ENCODE measurements around the gene TBC1D22A. TPM values are rescaled to one million over a fixed set of nuclear protein-coding genes. Genes with fewer than 3 reads are reported as not detected.

Gene TBC1D22A
- total RNA-seq, 1 experiment from 2014 or later, result 20.9 TPM

- RAD21 ChIA-PET (ENCODE audit: low non-redundant PET in 1 of 2, low total read pairs in 2 of 2, uncharacterized antibody in 2 of 2, unreplicated experiment in 2 of 2), result no interaction called here
- no peaks in the 10 kb centered on the region for H4K20me1 ChIP-seq (ENCODE audit: insufficient read depth)
- no peak overlapping the region for H2AFZ ChIP-seq (ENCODE audit: low read depth, low read length, poor library complexity, severe bottlenecking)
- no peaks in the 10 kb centered on the region for H3K79me2 ChIP-seq (ENCODE audit: insufficient read depth, low read length)
- no peaks in the 10 kb centered on the region for H3K4me1 ChIP-seq (ENCODE audit: control insufficient read depth in 1 of 2, insufficient read depth in 2 of 2, low read length in 2 of 2)
- H3K4me2 ChIP-seq (ENCODE audit: low read length), result no peak overlapping the region
- BruUV-seq (replicated peaks), result no TSS peak
- H3K27me3 ChIP-seq (ENCODE audit: insufficient read depth, low read length), result no peaks in the 10 kb centered on the region
- DNase-seq (ENCODE audit: low read depth, low spot score), result no peak
- TF ChIP-seq TCF7L2 (IDR thresholded peaks at IDR 0.05; ENCODE audit: borderline replicate concordance, extremely low read depth, insufficient read depth, insufficient read length) (no peak), SIN3A (IDR thresholded peaks at IDR 0.05; ENCODE audit: low read depth) (no peak), JUND (IDR thresholded peaks at IDR 0.05) (no peak), ZBTB33 (IDR thresholded peaks at IDR 0.05; ENCODE audit: extremely low read depth, insufficient replicate concordance, low read length) (no peak), RAD21 (IDR thresholded peaks at IDR 0.05; ENCODE audit: low read depth) (no peak), ATF3 (IDR thresholded peaks at IDR 0.05) (no peak), REST (IDR thresholded peaks at IDR 0.05; ENCODE audit: low read depth) (no peak), POLR2A (IDR thresholded peaks at IDR 0.05; ENCODE audit: borderline replicate concordance, extremely low read depth, insufficient read depth, insufficient read length) (no peak), ZNF274 (IDR thresholded peaks at IDR 0.05; ENCODE audit: low read depth, low read length) (no peak), ELF1 (IDR thresholded peaks at IDR 0.05; ENCODE audit: borderline replicate concordance, low read depth) (no peak), CEBPB (IDR thresholded peaks at IDR 0.05; ENCODE audit: low read depth) (no peak), FOSL1 (IDR thresholded peaks at IDR 0.05; ENCODE audit: low read depth) (no peak), EZH2 (IDR thresholded peaks at IDR 0.05) (no peak)
- no peaks in the 10 kb centered on the region for H3K9me3 ChIP-seq (ENCODE audit: control insufficient read depth in 1 of 2, insufficient read depth in 1 of 2, low read depth in 1 of 2, low read length in 2 of 2)
- intact Hi-C loops (cut with micrococcal nuclease), result no loop called here
- POLR2A ChIA-PET, result no interaction called here
- H3K9ac ChIP-seq (ENCODE audit: low read length), result no peak overlapping the region
- no peaks in the 10 kb centered on the region for H3K9me2 ChIP-seq (ENCODE audit: insufficient read depth)
- no peaks in the 10 kb centered on the region for H3K36me3 ChIP-seq (ENCODE audit: control insufficient read depth in 1 of 2, insufficient read depth in 2 of 2, low read length in 2 of 2)
- no peak for ATAC-seq
- H3K27ac ChIP-seq (ENCODE audit: low read depth, low read length), result no peak overlapping the region
- H3K4me3 ChIP-seq (replicated peaks in 1 of 2; ENCODE audit: low read depth in 1 of 2, low read length in 2 of 2), result no peak overlapping the region
- CTCF ChIA-PET, result no interaction called here
These were observed 254.8 kb downstream of the TBC1D22A start for GRCh38 chr22:47017245-47017644.
